ENCODE data around the gene AFP. TPM values are rescaled to one million over a fixed set of nuclear protein-coding genes. Genes with fewer than 3 reads are reported as not detected.

Gene AFP
- total RNA-seq, 1 donor from 2014 or later: not detected

DNA sequence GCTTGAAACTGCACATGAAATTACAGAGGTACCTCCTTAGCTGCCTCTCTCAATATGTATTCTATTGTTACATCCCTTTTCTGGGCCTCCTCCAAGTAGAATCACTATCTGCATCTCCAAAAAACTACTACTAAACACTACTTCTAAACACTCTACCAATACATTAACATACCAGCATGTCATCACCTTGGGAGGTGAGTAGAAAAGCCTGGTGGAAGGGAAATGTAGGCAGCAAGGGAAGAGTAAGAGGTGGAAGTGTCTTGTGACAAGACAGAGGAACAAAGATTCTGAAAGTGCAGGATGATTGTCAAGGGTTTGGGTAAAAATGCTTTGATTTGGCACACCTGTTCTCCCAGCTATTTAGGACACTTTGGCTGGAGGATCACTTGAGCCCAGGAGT lies 49.1 kb downstream of the AFP start:
- no peaks in the 10 kb centered on the region for H3K36me3 Mint-ChIP-seq (ENCODE audit: unreplicated experiment)
- no peaks in the 10 kb centered on the region for H3K4me1 Mint-ChIP-seq (ENCODE audit: low read depth, unreplicated experiment)
- H3K27me3 Mint-ChIP-seq (ENCODE audit: unreplicated experiment): no peaks in the 10 kb centered on the region
- no peak overlapping the region for H3K27ac Mint-ChIP-seq (ENCODE audit: unreplicated experiment)
- no peak for DNase-seq
- H3K9me3 Mint-ChIP-seq (ENCODE audit: unreplicated experiment): no peaks in the 10 kb centered on the region
- TF ChIP-seq, protein P1, sequence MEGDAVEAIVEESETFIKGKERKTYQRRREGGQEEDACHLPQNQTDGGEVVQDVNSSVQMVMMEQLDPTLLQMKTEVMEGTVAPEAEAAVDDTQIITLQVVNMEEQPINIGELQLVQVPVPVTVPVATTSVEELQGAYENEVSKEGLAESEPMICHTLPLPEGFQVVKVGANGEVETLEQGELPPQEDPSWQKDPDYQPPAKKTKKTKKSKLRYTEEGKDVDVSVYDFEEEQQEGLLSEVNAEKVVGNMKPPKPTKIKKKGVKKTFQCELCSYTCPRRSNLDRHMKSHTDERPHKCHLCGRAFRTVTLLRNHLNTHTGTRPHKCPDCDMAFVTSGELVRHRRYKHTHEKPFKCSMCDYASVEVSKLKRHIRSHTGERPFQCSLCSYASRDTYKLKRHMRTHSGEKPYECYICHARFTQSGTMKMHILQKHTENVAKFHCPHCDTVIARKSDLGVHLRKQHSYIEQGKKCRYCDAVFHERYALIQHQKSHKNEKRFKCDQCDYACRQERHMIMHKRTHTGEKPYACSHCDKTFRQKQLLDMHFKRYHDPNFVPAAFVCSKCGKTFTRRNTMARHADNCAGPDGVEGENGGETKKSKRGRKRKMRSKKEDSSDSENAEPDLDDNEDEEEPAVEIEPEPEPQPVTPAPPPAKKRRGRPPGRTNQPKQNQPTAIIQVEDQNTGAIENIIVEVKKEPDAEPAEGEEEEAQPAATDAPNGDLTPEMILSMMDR (IDR thresholded peaks at IDR 0.05; ENCODE audit: partially characterized antibody, unreplicated experiment): no peak
- H3K4me3 Mint-ChIP-seq (ENCODE audit: unreplicated experiment): no peak overlapping the region

DNA sequence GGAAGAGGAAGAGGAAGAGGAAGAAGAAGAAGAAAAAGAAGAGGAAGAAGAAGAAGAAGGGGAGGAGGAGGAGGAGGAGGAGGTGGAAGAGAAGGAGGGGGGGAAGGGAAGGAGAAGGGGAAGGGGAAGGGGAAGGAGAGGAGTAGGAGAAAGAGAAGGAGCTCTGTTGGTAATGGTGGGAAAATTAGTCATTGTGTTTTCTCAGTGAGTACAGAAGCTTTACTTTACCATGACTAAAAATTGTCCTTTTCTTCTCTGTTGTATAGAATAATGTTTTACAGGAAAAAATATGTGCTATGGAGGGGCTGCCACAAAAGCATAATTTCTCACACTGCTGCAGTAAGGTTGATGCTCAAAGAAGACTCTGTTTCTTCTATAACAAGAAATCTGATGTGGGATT lies 49.6 kb downstream of the AFP start:
- Mint-ChIP-seq H3K9me3 (ENCODE audit: unreplicated experiment) (no peaks in the 10 kb centered on the region), H3K27ac (ENCODE audit: unreplicated experiment) (no peak overlapping the region)

GRCh38 chr4:73486497-73486896 lies 50.5 kb downstream of the AFP start:
- TF ChIP-seq, protein P1 (IDR thresholded peaks at IDR 0.05; ENCODE audit: partially characterized antibody, unreplicated experiment): no peak
- Mint-ChIP-seq H3K27ac (ENCODE audit: unreplicated experiment) (no peak overlapping the region), H3K4me1 (ENCODE audit: low read depth, unreplicated experiment) (no peaks in the 10 kb centered on the region)

More for the DNA sequence above, 49.6 kb downstream of the AFP start:
- Mint-ChIP-seq H3K36me3 (ENCODE audit: unreplicated experiment) (no peaks in the 10 kb centered on the region), H3K4me3 (ENCODE audit: unreplicated experiment) (no peak overlapping the region), H3K27me3 (ENCODE audit: unreplicated experiment) (no peaks in the 10 kb centered on the region), H3K4me1 (ENCODE audit: low read depth, unreplicated experiment) (no peaks in the 10 kb centered on the region)
- no peak for DNase-seq
- TF ChIP-seq, protein P1 (IDR thresholded peaks at IDR 0.05; ENCODE audit: partially characterized antibody, unreplicated experiment): no peak

GRCh38 chr4:73487233-73487632 lies 51.2 kb downstream of the AFP start:
- Mint-ChIP-seq H3K27me3 (ENCODE audit: unreplicated experiment) (no peaks in the 10 kb centered on the region), H3K4me1 (ENCODE audit: low read depth, unreplicated experiment) (no peaks in the 10 kb centered on the region), H3K4me3 (ENCODE audit: unreplicated experiment) (no peak overlapping the region), H3K27ac (ENCODE audit: unreplicated experiment) (no peak overlapping the region), H3K36me3 (ENCODE audit: unreplicated experiment) (no peaks in the 10 kb centered on the region), H3K9me3 (ENCODE audit: unreplicated experiment) (no peaks in the 10 kb centered on the region)
- no peak for DNase-seq
- TF ChIP-seq, protein P1 (IDR thresholded peaks at IDR 0.05; ENCODE audit: partially characterized antibody, unreplicated experiment): no peak

More at GRCh38 chr4:73486497-73486896, 50.5 kb downstream of the AFP start:
- Mint-ChIP-seq H3K4me3 (ENCODE audit: unreplicated experiment) (no peak overlapping the region), H3K9me3 (ENCODE audit: unreplicated experiment) (no peaks in the 10 kb centered on the region), H3K36me3 (ENCODE audit: unreplicated experiment) (no peaks in the 10 kb centered on the region), H3K27me3 (ENCODE audit: unreplicated experiment) (no peaks in the 10 kb centered on the region)
- DNase-seq: no peak

DNA sequence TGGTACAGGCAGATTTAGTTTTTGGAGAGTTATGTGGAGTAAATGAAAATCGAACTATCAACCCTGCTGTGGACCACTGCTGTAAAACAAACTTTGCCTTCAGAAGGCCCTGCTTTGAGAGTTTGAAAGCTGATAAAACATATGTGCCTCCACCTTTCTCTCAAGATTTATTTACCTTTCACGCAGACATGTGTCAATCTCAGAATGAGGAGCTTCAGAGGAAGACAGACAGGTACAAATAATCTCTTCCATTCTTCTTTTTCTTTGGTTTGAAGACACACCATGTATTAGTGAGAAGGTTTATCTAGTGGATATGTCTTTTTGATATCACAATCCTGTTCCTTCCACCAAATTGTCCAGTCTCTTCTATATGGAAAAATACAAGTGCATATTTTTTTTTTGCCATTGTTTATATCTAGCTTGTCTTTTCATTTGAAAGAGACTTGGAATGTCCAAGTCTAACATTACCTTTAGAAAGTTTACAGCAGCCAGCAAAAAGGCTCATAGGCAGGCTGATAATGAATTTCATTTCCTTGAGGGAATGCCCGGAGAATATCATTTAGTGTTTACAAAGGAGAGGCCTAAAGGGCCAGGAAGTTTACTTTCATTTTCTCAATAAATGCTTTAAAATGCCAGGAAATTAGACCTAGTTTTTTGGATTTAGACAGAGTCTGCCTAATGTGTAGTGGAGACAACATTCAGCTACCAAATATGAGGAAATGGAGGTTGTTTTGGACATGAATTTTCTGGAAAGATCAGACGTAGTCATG lies 64.2 kb downstream of the AFP start:
- Mint-ChIP-seq H3K4me1 (ENCODE audit: low read depth, unreplicated experiment) (no peaks in the 10 kb centered on the region), H3K27ac (ENCODE audit: unreplicated experiment) (no peak overlapping the region), H3K27me3 (ENCODE audit: unreplicated experiment) (no peaks in the 10 kb centered on the region), H3K4me3 (ENCODE audit: unreplicated experiment) (no peak overlapping the region), H3K9me3 (ENCODE audit: unreplicated experiment) (no peaks in the 10 kb centered on the region), H3K36me3 (ENCODE audit: unreplicated experiment) (no peaks in the 10 kb centered on the region)
- no peak for DNase-seq
- TF ChIP-seq, protein P1 (IDR thresholded peaks at IDR 0.05; ENCODE audit: partially characterized antibody, unreplicated experiment): no peak
